WTC11 (cell line): ENCODE results near the gene IGF2BP3. TPM values are rescaled to one million over a fixed set of nuclear protein-coding genes. Genes with fewer than 3 reads are reported as not detected.

ENCODE experiments used
- ATAC-seq: fragments of 200-7000 bp; cut with Tn5 transposase; 2 replicates; pipeline ENCODE4 v1.10.0; 2021; ENCODE audit warnings: mild to moderate bottlenecking, moderate library complexity
- CTCF ChIA-PET: fragments of 300-600 bp; sonication (Branson Sonifier 250); formaldehyde crosslinking; loops from one replicate; lab custom pipeline; 2021; ENCODE audit warnings: antibody characterized with exemption; lab: Charles Lee
- POLR2A ChIA-PET: fragments of 350-600 bp; sonication (Branson Sonifier 250); formaldehyde crosslinking; loops from one replicate; lab custom pipeline; 2021; ENCODE audit warnings: antibody characterized with exemption; lab: Charles Lee
- DNase-seq: peaks from one replicate; pipeline ENCODE4 v3.0.0; 2021; ENCODE audit warnings: low spot score
- H3K27ac Mint-ChIP-seq: 2 replicates; pipeline ENCODE4 v1.8.0; 2021; ENCODE audit warnings: mixed read lengths
- H3K27me3 Mint-ChIP-seq: 2 replicates; pipeline ENCODE4 v1.8.0; 2021; ENCODE audit warnings: low read depth, mild to moderate bottlenecking, moderate library complexity, mixed read lengths
- H3K36me3 Mint-ChIP-seq: 2 replicates; pipeline ENCODE4 v1.8.0; 2021; ENCODE audit warnings: mixed read lengths
- H3K4me1 Mint-ChIP-seq: 2 replicates; pipeline ENCODE4 v1.8.0; 2022; ENCODE audit warnings: mixed read lengths
- H3K4me3 Mint-ChIP-seq: 2 replicates; pipeline ENCODE4 v1.8.0; 2021; ENCODE audit warnings: mild to moderate bottlenecking, moderate library complexity, mixed read lengths
- H3K9me3 Mint-ChIP-seq: 2 replicates; pipeline ENCODE4 v1.8.0; 2021; ENCODE audit warnings: mixed read lengths
- AR ChIP-seq: fragments of 250-450 bp; sonication (Bioruptor Pico); IDR thresholded peaks from 2 replicates; pipeline ENCODE4 v1.9.0; 2021; ENCODE audit warnings: mild to moderate bottlenecking
- ATF1 ChIP-seq: sonication (generic); formaldehyde crosslinking; IDR thresholded peaks from 2 replicates; pipeline ENCODE4 v1.8.1; 2023; ENCODE audit warnings: mild to moderate bottlenecking, moderate library complexity, missing genetic modification reagents
- CDX4 ChIP-seq: fragments of 250-450 bp; sonication (Bioruptor Pico); IDR thresholded peaks from 2 replicates; pipeline ENCODE4 v1.9.0; 2021; ENCODE audit warnings: moderate library complexity, mild to moderate bottlenecking, inconsistent platforms, borderline replicate concordance
- CREM ChIP-seq: sonication (generic); formaldehyde crosslinking; IDR thresholded peaks from 2 replicates; pipeline ENCODE4 v1.8.1; 2022; ENCODE audit warnings: mild to moderate bottlenecking, missing genetic modification reagents, moderate library complexity
- E2F5 ChIP-seq: sonication (generic); formaldehyde crosslinking; IDR thresholded peaks from 2 replicates; pipeline ENCODE4 v1.8.1; 2022; ENCODE audit warnings: mild to moderate bottlenecking, moderate library complexity, missing genetic modification reagents
- ETV6 ChIP-seq: sonication (generic); formaldehyde crosslinking; IDR thresholded peaks from 2 replicates; pipeline ENCODE4 v1.8.1; 2022; ENCODE audit warnings: mild to moderate bottlenecking, missing genetic modification reagents
- FOXP4 ChIP-seq: sonication (generic); formaldehyde crosslinking; IDR thresholded peaks from 2 replicates; pipeline ENCODE4 v1.8.0; 2022; ENCODE audit warnings: mild to moderate bottlenecking, missing genetic modification reagents
- GRHL2 ChIP-seq: fragments of 250-450 bp; sonication (Bioruptor Pico); IDR thresholded peaks from 2 replicates; pipeline ENCODE4 v1.8.0; 2022; ENCODE audit warnings: mild to moderate bottlenecking, moderate library complexity; ENCODE audit not compliant: insufficient replicate concordance, severe bottlenecking
- HMGXB4 ChIP-seq: sonication (generic); formaldehyde crosslinking; IDR thresholded peaks from 2 replicates; pipeline ENCODE4 v1.8.1; 2023; ENCODE audit warnings: mild to moderate bottlenecking, moderate library complexity, missing genetic modification reagents
- IRF2 ChIP-seq: sonication (generic); formaldehyde crosslinking; IDR thresholded peaks from 2 replicates; pipeline ENCODE4 v1.8.0; 2022; ENCODE audit warnings: low read depth, missing genetic modification reagents, borderline replicate concordance
- JAZF1 ChIP-seq: fragments of 250-450 bp; sonication (Bioruptor Pico); IDR thresholded peaks from 2 replicates; pipeline ENCODE4 v1.9.0; 2021; ENCODE audit warnings: moderate library complexity, mild to moderate bottlenecking, inconsistent platforms
- MXD4 ChIP-seq: fragments of 250-450 bp; sonication (Bioruptor Pico); IDR thresholded peaks from 2 replicates; pipeline ENCODE4 v1.8.0; 2021; ENCODE audit warnings: mild to moderate bottlenecking, moderate library complexity, borderline replicate concordance
- NR2C2 ChIP-seq: sonication (generic); formaldehyde crosslinking; IDR thresholded peaks from 2 replicates; pipeline ENCODE4 v1.8.0; 2022; ENCODE audit warnings: mild to moderate bottlenecking, missing genetic modification reagents
- PRRX2 ChIP-seq: fragments of 250-450 bp; sonication (Bioruptor Pico); IDR thresholded peaks from 2 replicates; pipeline ENCODE4 v1.8.0; 2021; ENCODE audit warnings: mild to moderate bottlenecking
- RELA ChIP-seq: sonication (generic); formaldehyde crosslinking; IDR thresholded peaks from 2 replicates; pipeline ENCODE4 v1.8.1; 2022; ENCODE audit warnings: missing genetic modification reagents, mild to moderate bottlenecking, borderline replicate concordance
- SMAD3 ChIP-seq: sonication (generic); formaldehyde crosslinking; IDR thresholded peaks from 2 replicates; pipeline ENCODE4 v1.8.0; 2022; ENCODE audit warnings: missing genetic modification reagents, mild to moderate bottlenecking, borderline replicate concordance
- SOX15 ChIP-seq: fragments of 250-450 bp; sonication (Bioruptor Pico); IDR thresholded peaks from 2 replicates; pipeline ENCODE4 v1.9.0; 2021; ENCODE audit warnings: mild to moderate bottlenecking
- USF1 ChIP-seq: sonication (generic); formaldehyde crosslinking; IDR thresholded peaks from 2 replicates; pipeline ENCODE4 v1.8.0; 2022; ENCODE audit warnings: mild to moderate bottlenecking, missing genetic modification reagents
- ZNF396 ChIP-seq: fragments of 250-450 bp; sonication (Bioruptor Pico); IDR thresholded peaks from 2 replicates; pipeline ENCODE4 v1.8.0; 2021; ENCODE audit warnings: mild to moderate bottlenecking, moderate library complexity, borderline replicate concordance
- total RNA-seq: library from RNA; stranded (reverse); gene quantifications from 3 replicates; pipeline ENCODE4 v1.2.3, GENCODE V29; 2021

The IGF2BP3 gene
- total RNA-seq, 1 experiment from 2014 or later = 129 TPM

GRCh38 chr7:23472556-23472955 is 2.3 kb upstream of the IGF2BP3 start (continued):
- TF ChIP-seq SMAD3 (CRISPR knock-in tag) = no peak
- no peak for TF ChIP-seq NR2C2 (CRISPR knock-in tag)
- TF ChIP-seq E2F5 (CRISPR knock-in tag) = no peak
- TF ChIP-seq CDX4 (CRISPR knock-in tag) = no peak
- TF ChIP-seq, all 79 proteins: peak for 0

GRCh38 chr7:23472046-23472445 is 1.8 kb upstream of the IGF2BP3 start:
- ATAC-seq (no peak), DNase-seq (no peak)
- ChIA-PET CTCF (no interaction called here), POLR2A (interaction anchor here (1.2 to 1.9 kb wide), 2 partner anchors 16 to 60 kb away, joined by 3 to 6 read pairs; partner anchors contain the start of gene TRA2A)
- TF ChIP-seq MXD4 = no peak
- TF ChIP-seq PRRX2 = no peak
- TF ChIP-seq AR (CRISPR knock-in tag) = no peak
- no peak for TF ChIP-seq ZNF396 (CRISPR knock-in tag)
- TF ChIP-seq RELA (CRISPR knock-in tag) = no peak
- TF ChIP-seq JAZF1 (CRISPR knock-in tag) = no peak
- TF ChIP-seq IRF2 (CRISPR knock-in tag) = no peak
- TF ChIP-seq GRHL2 (CRISPR knock-in tag) = no peak
- TF ChIP-seq CREM (CRISPR knock-in tag) = no peak
- TF ChIP-seq ETV6 (CRISPR knock-in tag) = no peak
- TF ChIP-seq USF1 = no peak
- no peak for TF ChIP-seq HMGXB4 (CRISPR knock-in tag)
- no peak for TF ChIP-seq SOX15 (CRISPR knock-in tag)
- TF ChIP-seq FOXP4 (CRISPR knock-in tag) = no peak
- no peak for TF ChIP-seq ATF1 (CRISPR knock-in tag)
- Mint-ChIP-seq H3K27ac (peak overlapping the region; percentile 97), H3K4me1 (peaks cover 22% of the 10 kb centered on the region), H3K9me3 (no peaks in the 10 kb centered on the region), H3K27me3 (no peaks in the 10 kb centered on the region), H3K4me3 (peak overlapping the region; percentile 98), H3K36me3 (peaks cover 9% of the 10 kb centered on the region)
